Esophagus squamous epithelium (tissue), 4 donors: ENCODE measurements around the gene TNP1.

Experiments used
- CTCF ChIP-seq, 6 experiments: fragments of 450-650 bp in 4 of 6; fragments of 200-600 bp in 2 of 6; sonication (generic) in 2 of 6; IDR thresholded peaks; one replicate each; pipeline ENCODE4 v1.5.1; 2016 to 2019; ENCODE audit warnings: antibody characterized with exemption in 6 of 6, mild to moderate bottlenecking in 4 of 6, moderate library complexity in 4 of 6
- POLR2A ChIP-seq, 4 donors: fragments of 450-650 bp; IDR thresholded peaks; one replicate each; pipeline ENCODE4 v1.6.1; 2017; ENCODE audit warnings: antibody characterized with exemption in 4 of 4, mild to moderate bottlenecking in 4 of 4, moderate library complexity in 3 of 4

- TF ChIP-seq POLR2A (IDR thresholded peaks at IDR 0.05) (no peak), CTCF (IDR thresholded peaks at IDR 0.05) (no peak)
Measured at GRCh38 chr2:216850665-216851322, 9.1 kb downstream of the TNP1 start.
